ENCODE data around the gene CAPN8.

- no peak for TF ChIP-seq CTCF (IDR thresholded peaks at IDR 0.05; ENCODE audit: borderline replicate concordance, extremely low read depth, low read length, poor library complexity, severe bottlenecking)
- TF ChIP-seq EZH2 (IDR thresholded peaks at IDR 0.05; ENCODE audit: borderline replicate concordance, low read depth, low read length, severe bottlenecking): no peak
These were observed 38.1 kb upstream of the CAPN8 start for GRCh38 chr1:223703668-223704013.

Data from DND-41 (cell line).